H1 (cell line): Measurements from ENCODE around the gene SEMA7A. TPM values are rescaled to one million over a fixed set of nuclear protein-coding genes. Genes with fewer than 3 reads are reported as not detected.
A peak's percentile ranks its signal among the peaks of the same experiment; 100 is the strongest.

ENCODE experiments used
- CTCF ChIA-PET: fragments of 300-600 bp; sonication (Branson Sonifier 250); formaldehyde crosslinking; loops from one replicate; lab custom pipeline; 2021; ENCODE audit not compliant: partially characterized antibody; lab: Charles Lee
- POLR2A ChIA-PET: fragments of 300-600 bp; sonication (Branson Sonifier 250); formaldehyde crosslinking; loops from one replicate; lab custom pipeline; 2021; ENCODE audit warnings: inconsistent platforms; ENCODE audit not compliant: partially characterized antibody; lab: Charles Lee
- DNase-seq, 2 experiments: peaks; one replicate each; pipeline versions ENCODE4 v3.0.0 to v3.0.0-alpha.2; 2010 to 2022; ENCODE audit warnings: low spot score in 2 of 2, low read depth in 1 of 2, mixed read lengths in 1 of 2
- FAIRE-seq: peaks from 2 replicates; lab custom pipeline; 2011; peaks lifted over from hg19 to GRCh38; lab: Jason Lieb, UNC
- H2AFZ ChIP-seq: 2 replicates; pipeline ENCODE4 v1.8.1; 2012; ENCODE audit warnings: low read length, inconsistent platforms
- H2AK5ac ChIP-seq: 2 replicates; pipeline ENCODE4 v1.6.1; 2013; ENCODE audit warnings: low read depth, low read length
- H2BK120ac ChIP-seq: replicated peaks from 2 replicates; pipeline ENCODE3; 2013; ENCODE audit warnings: low read depth, low read length, inconsistent platforms
- H2BK12ac ChIP-seq: 2 replicates; pipeline ENCODE4 v1.6.1; 2013; ENCODE audit warnings: low read depth, low read length
- H2BK15ac ChIP-seq: 2 replicates; pipeline ENCODE4 v1.6.1; 2013; ENCODE audit warnings: low read length
- H2BK20ac ChIP-seq: 2 replicates; pipeline ENCODE4 v1.6.1; 2013; ENCODE audit warnings: low read length
- H2BK5ac ChIP-seq: 2 replicates; pipeline ENCODE4 v1.6.1; 2013; ENCODE audit warnings: low read depth, low read length
- H3K14ac ChIP-seq: 2 replicates; pipeline ENCODE4 v1.6.1; 2013; ENCODE audit warnings: inconsistent platforms; ENCODE audit not compliant: insufficient read length
- H3K18ac ChIP-seq: 2 replicates; pipeline ENCODE4 v1.6.1; 2013; ENCODE audit warnings: low read length; ENCODE audit errors: extremely low read depth
- H3K23ac ChIP-seq: 2 replicates; pipeline ENCODE4 v1.6.1; 2013; ENCODE audit warnings: inconsistent platforms; ENCODE audit not compliant: insufficient read length
- H3K23me2 ChIP-seq: 2 replicates; pipeline ENCODE4 v1.6.1; 2013; ENCODE audit warnings: low read depth, low read length
- H3K27ac ChIP-seq: 2 replicates; pipeline ENCODE4 v1.6.1; 2011; ENCODE audit warnings: low read depth, low read length, inconsistent platforms
- H3K27me3 ChIP-seq, 4 experiments: replicated peaks in 1 of 4; 1 replicate in 1 of 4; 2 replicates in 3 of 4; pipeline versions ENCODE4 v1.6.1 to v1.8.1; 2011 to 2013; ENCODE audit warnings: low read length in 3 of 4, mild to moderate bottlenecking in 3 of 4, inconsistent platforms in 2 of 4, mixed read lengths in 2 of 4, moderate library complexity in 1 of 4; ENCODE audit not compliant: control insufficient read depth in 3 of 4, insufficient read depth in 3 of 4; ENCODE audit errors: extremely low read depth in 1 of 4
- H3K36me3 ChIP-seq, 4 experiments: 2 replicates each; pipeline versions ENCODE4 v1.6.1 to v1.8.1; 2011 to 2013; ENCODE audit warnings: mild to moderate bottlenecking in 4 of 4, low read length in 3 of 4, moderate library complexity in 2 of 4, control low read depth in 1 of 4, inconsistent platforms in 1 of 4; ENCODE audit not compliant: insufficient read depth in 4 of 4, control insufficient read depth in 2 of 4
- H3K4ac ChIP-seq: replicated peaks from 2 replicates; pipeline ENCODE3; 2013; ENCODE audit warnings: low read length, low read depth, mixed read lengths, inconsistent platforms; ENCODE audit not compliant: insufficient read length
- H3K4me1 ChIP-seq, 4 experiments: replicated peaks in 1 of 4; 1 replicate in 1 of 4; 2 replicates in 3 of 4; pipeline versions ENCODE4 v1.6.1 to v1.8.1; 2011 to 2013; ENCODE audit warnings: low read length in 3 of 4, inconsistent platforms in 2 of 4, mixed read lengths in 1 of 4; ENCODE audit not compliant: insufficient read depth in 4 of 4, control insufficient read depth in 3 of 4
- H3K4me2 ChIP-seq, 2 experiments: 2 replicates each; pipeline versions ENCODE4 v1.6.1 to v1.8.1; 2011 to 2013; ENCODE audit warnings: low read depth in 2 of 2, low read length in 2 of 2, control low read depth in 1 of 2, inconsistent platforms in 1 of 2, mild to moderate bottlenecking in 1 of 2; ENCODE audit not compliant: insufficient read depth in 1 of 2
- H3K4me3 ChIP-seq, 4 experiments: fragments of 200-600, 300-600 bp in 1 of 4; sonication (generic), shearing (Covaris generic), sonication (Bioruptor Twin) in 1 of 4; 2 replicates each; pipeline versions ENCODE4 v1.5.1 to v1.8.1; 2011 to 2016; ENCODE audit warnings: low read length in 4 of 4, low read depth in 3 of 4, control low read depth in 2 of 4, inconsistent platforms in 2 of 4, mild to moderate bottlenecking in 2 of 4, mixed read lengths in 1 of 4, moderate library complexity in 1 of 4; ENCODE audit not compliant: insufficient read depth in 2 of 4; ENCODE audit errors: extremely low read depth in 1 of 4
- H3K56ac ChIP-seq: replicated peaks from 2 replicates; pipeline ENCODE3; 2013; ENCODE audit warnings: low read depth, mild to moderate bottlenecking, mixed read lengths, low read length, inconsistent platforms; ENCODE audit not compliant: insufficient read length
- H3K79me1 ChIP-seq: 2 replicates; pipeline ENCODE4 v1.6.1; 2013; ENCODE audit warnings: low read depth, low read length, control low read depth
- H3K79me2 ChIP-seq, 2 experiments: 2 replicates each; pipeline versions ENCODE4 v1.6.1 to v1.8.1; 2012 to 2013; ENCODE audit warnings: low read length in 2 of 2, mild to moderate bottlenecking in 2 of 2, inconsistent platforms in 1 of 2; ENCODE audit not compliant: insufficient read depth in 2 of 2, control insufficient read depth in 1 of 2
- H3K9ac ChIP-seq, 4 experiments: replicated peaks in 1 of 4; 1 replicate in 1 of 4; 2 replicates in 3 of 4; pipeline versions ENCODE4 v1.6.1 to v1.8.1; 2011 to 2013; ENCODE audit warnings: low read depth in 3 of 4, low read length in 3 of 4, control low read depth in 2 of 4, mild to moderate bottlenecking in 2 of 4, moderate library complexity in 2 of 4, inconsistent platforms in 1 of 4; ENCODE audit errors: extremely low read depth in 1 of 4
- H3K9me3 ChIP-seq, 2 experiments: 2 replicates each; pipeline versions ENCODE4 v1.6.1 to v1.8.1; 2012 to 2013; ENCODE audit warnings: mild to moderate bottlenecking in 2 of 2, moderate library complexity in 2 of 2, control low read depth in 1 of 2, inconsistent platforms in 1 of 2, low read depth in 1 of 2, low read length in 1 of 2, mixed read lengths in 1 of 2; ENCODE audit not compliant: insufficient read depth in 2 of 2
- H4K20me1 ChIP-seq, 2 experiments: replicated peaks in 1 of 2; 2 replicates each; pipeline versions ENCODE3 to v1.8.1; 2011 to 2013; ENCODE audit warnings: inconsistent platforms in 2 of 2, low read length in 2 of 2, mild to moderate bottlenecking in 1 of 2; ENCODE audit not compliant: insufficient read depth in 2 of 2, control insufficient read depth in 1 of 2
- H4K5ac ChIP-seq: 2 replicates; pipeline ENCODE4 v1.6.1; 2013; ENCODE audit warnings: low read length, low read depth, mixed read lengths, inconsistent platforms; ENCODE audit not compliant: insufficient read length
- H4K8ac ChIP-seq: 2 replicates; pipeline ENCODE4 v1.8.0; 2013; ENCODE audit warnings: mild to moderate bottlenecking, moderate library complexity, low read length, inconsistent platforms; ENCODE audit not compliant: insufficient read depth; ENCODE audit errors: extremely low read depth
- H4K91ac ChIP-seq: replicated peaks from 2 replicates; pipeline ENCODE3; 2013; ENCODE audit warnings: low read length, mixed read lengths, inconsistent platforms; ENCODE audit not compliant: insufficient read length
- CHD2 ChIP-seq: IDR thresholded peaks from 2 replicates; pipeline ENCODE4 v1.6.1; 2012; ENCODE audit warnings: low read length, improper control_type of control experiment
- HDAC2 ChIP-seq, 2 experiments: fragments of 300-600 bp in 1 of 2; sonication (generic) in 1 of 2; IDR thresholded peaks; 2 replicates each; pipeline ENCODE4 v1.6.1; 2011 to 2012; ENCODE audit warnings: low read depth in 2 of 2, low read length in 2 of 2, mild to moderate bottlenecking in 2 of 2, moderate library complexity in 2 of 2, borderline replicate concordance in 1 of 2, inconsistent platforms in 1 of 2
- HDAC6 ChIP-seq: IDR thresholded peaks from one replicate; pipeline ENCODE4 v1.7.1; 2012; ENCODE audit warnings: low read depth, mild to moderate bottlenecking, inconsistent platforms, low read length, moderate library complexity
- MAFK ChIP-seq: IDR thresholded peaks from 2 replicates; pipeline ENCODE4 v1.6.1; 2012; ENCODE audit warnings: low read depth, mild to moderate bottlenecking, improper control_type of control experiment, low read length
- POLR2A ChIP-seq, 2 experiments: IDR thresholded peaks; 1 replicate in 1 of 2; 2 replicates in 1 of 2; pipeline ENCODE4 v1.6.1; 2011; ENCODE audit warnings: low read depth in 2 of 2, low read length in 2 of 2, mild to moderate bottlenecking in 2 of 2; ENCODE audit errors: control extremely low read depth in 1 of 2
- POLR2AphosphoS5 ChIP-seq: IDR thresholded peaks from 2 replicates; pipeline ENCODE4 v1.6.1; 2011; ENCODE audit warnings: low read depth, low read length
- POU5F1 ChIP-seq: IDR thresholded peaks from 2 replicates; pipeline ENCODE4 v1.6.1; 2011; ENCODE audit warnings: low read depth, mild to moderate bottlenecking, low read length, moderate library complexity
- SUZ12 ChIP-seq: fragments of 200-600 bp; sonication (generic); IDR thresholded peaks from 2 replicates; pipeline ENCODE4 v1.6.1; 2012; ENCODE audit warnings: mild to moderate bottlenecking, inconsistent platforms, low read length, moderate library complexity, mixed read lengths
- ZNF274 ChIP-seq: IDR thresholded peaks from 2 replicates; pipeline ENCODE4 v1.7.0; 2012; ENCODE audit warnings: low read length, borderline replicate concordance; ENCODE audit errors: extremely low read depth
- WGBS, 2 experiments: shearing (Covaris generic) in 1 of 2; methylation state at CpG; one replicate each; pipeline versions ENCODE4 v1.1.6 to v1.1.7; 2013 to 2015; ENCODE audit warnings: low lambda C conversion rate in 2 of 2, mixed read lengths in 2 of 2, inconsistent platforms in 1 of 2, low coverage in 1 of 2, missing lambda C conversion rate in 1 of 2; ENCODE audit not compliant: insufficient replicate concordance in 2 of 2, insufficient coverage in 1 of 2, insufficient read length in 1 of 2; ENCODE audit errors: extremely low coverage in 1 of 2, missing lambda C conversion rate in 1 of 2; 5-methylcytosine and 5-hydroxymethylcytosine counted together
- polyA plus RNA-seq, 7 experiments: library from polyadenylated mRNA; depleted of rRNA in 3 of 7; stranded (reverse) in 5 of 7; unstranded in 2 of 7; fragments of >200 nt in 5 of 7; fragments of 200-250 nt in 2 of 7; gene quantifications; 1 replicate in 5 of 7; 2 replicates in 1 of 7; 4 replicates in 1 of 7; pipeline versions ENCODE4 v1.2.1 to v1.2.3, GENCODE V29; 2011 to 2013; ENCODE audit warnings: missing spikeins in 2 of 7, mixed read lengths in 2 of 7
- total RNA-seq: library from RNA; stranded (reverse); fragmentation: NEBNext Ultra II Directional; extraction: Animal tissue kit (Norgen Biotek cat#: 25700); gene quantifications from 2 replicates; pipeline ENCODE4 v1.2.1, GENCODE V29; 2021

SEMA7A gene
- total and polyA plus RNA-seq, 2 of the 8 experiments (the other 6 are each of a cell fraction or from before 2014, with no cell fraction given) = 10.7 to 15.0 TPM

DNA sequence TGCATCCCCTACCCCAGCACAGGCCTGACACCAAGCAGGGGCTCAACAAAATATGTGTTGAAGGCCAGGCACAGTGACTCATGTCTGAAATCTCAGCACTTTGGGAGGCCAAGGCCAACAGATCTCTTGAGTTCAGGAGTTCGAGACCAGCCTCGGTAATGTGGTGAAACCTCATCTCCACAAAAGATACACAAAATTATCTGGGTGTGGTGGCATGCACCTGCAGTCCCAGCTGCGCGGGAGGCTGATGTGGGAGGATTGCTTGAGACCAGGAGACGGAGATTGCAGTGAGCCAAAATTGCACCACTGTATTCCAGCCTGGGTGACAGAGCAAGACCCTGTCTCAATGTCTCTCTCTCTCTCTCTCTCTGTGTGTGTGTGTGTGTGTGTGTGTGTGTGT is 35.6 kb downstream of the SEMA7A start:
- Histone ChIP-seq H3K23ac (no peak overlapping the region), H3K4me3 (no peak overlapping the region), H2BK12ac (peak overlapping the region; percentile 27; the same call in 1 of the 2 replicates), H3K4me2 (no peak overlapping the region), H3K23me2 (no peaks in the 10 kb centered on the region; the same call in 1 of the 2 replicates), H2BK120ac (no peak overlapping the region), H3K18ac (no peak overlapping the region), H2AK5ac (peak overlapping the region; percentile 9; the same call in 1 of the 2 replicates), H4K5ac (no peak overlapping the region), H3K4me1 (peaks cover 0 to 10% (median 7%) of the 10 kb centered on the region in 4 experiments; a peak in 4 of 7 replicates), H3K27me3 (no peaks in the 10 kb centered on the region), H4K20me1 (no peaks in the 10 kb centered on the region)
- no peak for FAIRE-seq
- TF ChIP-seq POU5F1 = no peak
- TF ChIP-seq POLR2A (IDR thresholded peaks at IDR 0.05; ENCODE audit: control extremely low read depth in 1 of 2, low read depth in 2 of 2, low read length in 2 of 2) = no peak
- no peak for TF ChIP-seq POLR2AphosphoS5
- TF ChIP-seq HDAC2 (IDR thresholded peaks at IDR 0.05; ENCODE audit: borderline replicate concordance in 1 of 2, low read depth in 2 of 2, low read length in 2 of 2) = no peak
- no peak for TF ChIP-seq ZNF274
- TF ChIP-seq MAFK = no peak
- no peak for TF ChIP-seq HDAC6
- no peak for TF ChIP-seq SUZ12
- TF ChIP-seq CHD2 = no peak
- TF ChIP-seq, all 59 proteins: peak for 0
- no peak overlapping the region for H3K4ac ChIP-seq
- DNase-seq = no peak
- no peak overlapping the region for H4K91ac ChIP-seq
- no peaks in the 10 kb centered on the region for H3K9me3 ChIP-seq
- no peak overlapping the region for H3K56ac ChIP-seq
- POLR2A ChIA-PET = no interaction called here
- no peak overlapping the region for H2AFZ ChIP-seq
- H2BK5ac ChIP-seq = no peak overlapping the region
- H4K8ac ChIP-seq = no peak overlapping the region
- no peaks in the 10 kb centered on the region for H3K79me1 ChIP-seq
- H2BK20ac ChIP-seq = no peak overlapping the region
- H3K14ac ChIP-seq = no peak overlapping the region
- H2BK15ac ChIP-seq = 0 out of 2 replicates have a peak overlapping the region, but pooled peaks have one; percentile 29
- no peaks in the 10 kb centered on the region for H3K79me2 ChIP-seq
- 96% methylated on average over 5 of the region's 5 CpGs; no CpG with 5 or more reads in 1 of the 2 experiments for WGBS, 2 experiments
- CTCF ChIA-PET = interaction anchor here (36.8 kb wide), 1 partner anchor 38 kb away, joined by 1311 read pairs; the partner anchor contains the start of gene SEMA7A
- H3K9ac ChIP-seq = no peak overlapping the region
- no peaks in the 10 kb centered on the region for H3K36me3 ChIP-seq
- no peak overlapping the region for H3K27ac ChIP-seq
